A549 treated with AZD9567 at 1 μM for 4 hours (cell line): ENCODE data around the gene SEMA4F. TPM values are rescaled to one million over a fixed set of nuclear protein-coding genes. Genes with fewer than 3 reads are reported as not detected.

Experiments
- total RNA-seq: library from RNA; stranded (reverse); fragments of 200-300 nt; extraction: Qiagen RNA extraction; gene quantifications from 5 replicates; pipeline ENCODE4 v1.2.3, GENCODE V29; 2022; ENCODE audit not compliant: insufficient read depth

SEMA4F gene, protein sequence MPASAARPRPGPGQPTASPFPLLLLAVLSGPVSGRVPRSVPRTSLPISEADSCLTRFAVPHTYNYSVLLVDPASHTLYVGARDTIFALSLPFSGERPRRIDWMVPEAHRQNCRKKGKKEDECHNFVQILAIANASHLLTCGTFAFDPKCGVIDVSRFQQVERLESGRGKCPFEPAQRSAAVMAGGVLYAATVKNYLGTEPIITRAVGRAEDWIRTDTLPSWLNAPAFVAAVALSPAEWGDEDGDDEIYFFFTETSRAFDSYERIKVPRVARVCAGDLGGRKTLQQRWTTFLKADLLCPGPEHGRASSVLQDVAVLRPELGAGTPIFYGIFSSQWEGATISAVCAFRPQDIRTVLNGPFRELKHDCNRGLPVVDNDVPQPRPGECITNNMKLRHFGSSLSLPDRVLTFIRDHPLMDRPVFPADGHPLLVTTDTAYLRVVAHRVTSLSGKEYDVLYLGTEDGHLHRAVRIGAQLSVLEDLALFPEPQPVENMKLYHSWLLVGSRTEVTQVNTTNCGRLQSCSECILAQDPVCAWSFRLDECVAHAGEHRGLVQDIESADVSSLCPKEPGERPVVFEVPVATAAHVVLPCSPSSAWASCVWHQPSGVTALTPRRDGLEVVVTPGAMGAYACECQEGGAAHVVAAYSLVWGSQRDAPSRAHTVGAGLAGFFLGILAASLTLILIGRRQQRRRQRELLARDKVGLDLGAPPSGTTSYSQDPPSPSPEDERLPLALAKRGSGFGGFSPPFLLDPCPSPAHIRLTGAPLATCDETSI
- total RNA-seq = 9.7 to 12.1 TPM (median 11.4 TPM) in 5 replicates

DNA sequence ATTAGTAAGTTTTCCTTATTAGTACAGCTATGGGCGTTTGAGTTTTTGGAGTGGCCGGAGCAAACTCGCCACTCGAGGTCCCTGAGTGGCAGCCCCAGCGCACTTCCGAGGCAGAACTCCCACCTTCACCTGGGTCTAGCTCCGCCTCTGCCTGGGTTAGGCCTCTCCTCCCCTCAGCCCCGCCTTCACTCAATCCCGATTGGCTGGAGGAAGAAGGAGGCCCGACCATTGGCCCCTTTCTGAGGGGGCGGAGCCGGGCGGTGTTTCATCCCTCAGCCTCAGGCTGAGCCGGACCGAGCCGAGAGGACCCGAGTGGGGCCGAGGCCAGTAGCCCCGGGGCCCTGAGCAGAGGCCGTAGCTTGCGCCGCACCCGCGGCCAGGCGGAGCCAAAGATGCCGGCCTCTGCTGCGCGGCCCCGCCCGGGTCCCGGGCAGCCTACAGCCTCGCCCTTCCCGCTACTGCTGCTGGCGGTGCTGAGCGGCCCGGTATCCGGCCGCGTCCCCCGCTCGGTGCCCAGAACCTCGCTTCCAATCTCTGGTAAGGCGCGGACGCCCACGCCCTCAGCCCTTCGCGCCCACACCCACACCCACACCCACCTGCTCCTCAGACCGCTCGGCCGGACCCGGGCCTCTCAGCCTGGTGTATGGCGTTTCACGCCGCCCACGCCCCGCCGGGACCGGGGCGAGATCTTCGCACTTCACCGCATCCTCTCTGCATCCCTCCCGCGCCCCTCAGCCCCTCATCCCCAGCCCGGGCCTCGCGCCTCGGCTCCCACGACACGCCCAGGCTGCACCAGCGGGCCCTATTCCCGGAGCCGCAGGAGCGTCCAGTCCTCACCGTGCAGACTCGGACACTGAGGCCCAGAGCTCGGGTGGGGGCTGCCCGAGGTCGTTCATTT, at the start of gene SEMA4F:
Gene SEMA4F, plus strand, starts transcription at position 263 of the 898 bp plus-strand sequence. Its CDS starts 130 bp downstream, at position 393.

DNA sequence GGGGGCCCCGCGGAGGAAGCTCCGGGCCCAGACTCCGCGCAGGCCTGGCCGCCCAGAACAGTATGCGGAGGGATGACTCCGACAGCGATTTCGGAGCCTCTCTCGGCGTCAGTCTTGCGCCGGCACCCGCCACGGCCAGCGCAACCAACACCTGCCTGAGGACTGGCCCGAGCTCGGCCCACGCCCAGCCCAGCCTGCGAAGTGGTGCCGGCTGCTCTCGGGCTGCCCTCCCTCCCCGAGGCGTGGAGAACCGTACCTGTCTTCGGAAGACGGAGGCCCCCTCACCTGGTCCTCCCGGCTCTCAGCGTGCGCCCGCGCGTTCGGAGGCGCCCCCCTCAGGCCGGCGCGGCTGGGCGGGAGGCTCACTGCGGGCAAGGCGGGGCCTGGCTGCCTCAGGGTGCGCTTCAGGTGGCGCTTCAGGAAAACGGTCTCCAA, 6.0 kb upstream of the SEMA4F start, which contains the start of gene M1AP:
Gene M1AP, minus strand, starts transcription at position 322 of the 435 bp plus-strand sequence. CDS start 8,055 bp downstream, outside the sequence.

Other genes with a start within 250 kb of the SEMA4F start
- gene C2orf81, start 232.6 kb upstream of the SEMA4F start, total RNA-seq = 2.9 to 5.0 TPM (median 4.2 TPM) in 5 replicates
- 81.9 to 90.0 TPM (median 89.3 TPM) in 5 replicates for gene WDR54, start 232.5 kb upstream of the SEMA4F start, total RNA-seq
- gene RTKN, start 212.3 kb upstream of the SEMA4F start, total RNA-seq = 21.5 to 26.2 TPM (median 25.1 TPM) in 5 replicates
- 28.3 to 54.8 TPM (median 52.5 TPM) in 5 replicates for gene INO80B, start 199.2 kb upstream of the SEMA4F start, total RNA-seq
- 65.3 to 86.2 TPM (median 83.5 TPM) in 5 replicates for gene WBP1, start 195.8 kb upstream of the SEMA4F start, total RNA-seq
- 39.3 to 56.5 TPM (median 54.1 TPM) in 5 replicates for gene MOGS, start 188.9 kb upstream of the SEMA4F start, total RNA-seq
- gene MRPL53, start 181.6 kb upstream of the SEMA4F start, total RNA-seq = 98.3 to 143 TPM (median 142 TPM) in 5 replicates
- gene CCDC142, start 171.2 kb upstream of the SEMA4F start, total RNA-seq = 14.4 to 15.4 TPM (median 14.5 TPM) in 5 replicates
- 12.7 to 19.4 TPM (median 18.6 TPM) in 5 replicates for gene TTC31, start 171.2 kb upstream of the SEMA4F start, total RNA-seq
- gene LBX2, start 154.6 kb upstream of the SEMA4F start, total RNA-seq = 2.7 to 3.9 TPM (median 3.2 TPM) in 4 of 5 replicates, not detected in the other
- gene PCGF1, start 146.6 kb upstream of the SEMA4F start, total RNA-seq = 34.2 to 37.9 TPM (median 35.0 TPM) in 5 replicates
- gene TLX2, start 139.8 kb upstream of the SEMA4F start, total RNA-seq = 0.28 to 0.46 TPM (median 0.37 TPM) in 4 of 5 replicates, not detected in the other
- 0.09 to 0.27 TPM (median 0.16 TPM) in 3 of 5 replicates, not detected in the others for gene DQX1, start 128.0 kb upstream of the SEMA4F start, total RNA-seq
- gene AUP1, start 124.5 kb upstream of the SEMA4F start, total RNA-seq = 174 to 251 TPM (median 241 TPM) in 5 replicates
- 35.6 to 41.1 TPM (median 39.5 TPM) in 5 replicates for gene HTRA2, start 124.3 kb upstream of the SEMA4F start, total RNA-seq
- 0.22 to 8.4 TPM (median 0.42 TPM) in 5 replicates for gene LOXL3, start 100.3 kb upstream of the SEMA4F start, total RNA-seq
- 3.7 to 6.0 TPM (median 4.8 TPM) in 5 replicates for gene DOK1, start 99.5 kb upstream of the SEMA4F start, total RNA-seq
- not detected in 5 replicates for gene M1AP, start 5.9 kb upstream of the SEMA4F start, total RNA-seq
- gene HK2, start 179.9 kb downstream of the SEMA4F start, total RNA-seq = 0.60 to 1.1 TPM (median 0.91 TPM) in 5 replicates